Measurements from ENCODE around the gene MSRB1. TPM values are rescaled to one million over a fixed set of nuclear protein-coding genes. Genes with fewer than 3 reads are reported as not detected.

The MSRB1 gene
- polyA plus RNA-seq, 1 donor from 2014 or later: 6.0 TPM

GRCh38 chr16:1965396-1966001 lies 22.5 kb upstream of the MSRB1 start:
- H3F3A ChIP-seq (ENCODE audit: insufficient read depth, low read length, poor library complexity, severe bottlenecking): no peaks in the 10 kb centered on the region
- peaks cover 12% of the 10 kb centered on the region for H3K79me2 ChIP-seq (replicated peaks; ENCODE audit: insufficient read depth, low read length)
- peak overlapping the region; percentile 80 for H3K27ac ChIP-seq (ENCODE audit: low read length)
- H3K27me3 ChIP-seq (ENCODE audit: insufficient read depth, low read depth, low read length): no peaks in the 10 kb centered on the region
- H3K4me3 ChIP-seq (ENCODE audit: low read length): peak overlapping the region; percentile 88
- no peaks in the 10 kb centered on the region for H3K9me3 ChIP-seq (ENCODE audit: low read length)
- H3K36me3 ChIP-seq (ENCODE audit: insufficient read depth, low read length): no peaks in the 10 kb centered on the region
- H3K4me2 ChIP-seq (ENCODE audit: low read length): peak overlapping the region; percentile 80
- H3K9me2 ChIP-seq (ENCODE audit: insufficient read depth, low read length): no peaks in the 10 kb centered on the region
- peak overlapping the region; percentile 36 for H2AFZ ChIP-seq (ENCODE audit: low read depth, low read length)
- no peak for TF ChIP-seq TAF1 (IDR thresholded peaks at IDR 0.05; ENCODE audit: low read depth)
- TF ChIP-seq SMC3 (conservative IDR thresholded peaks at IDR 0.05; ENCODE audit: poor library complexity): no peak
- TF ChIP-seq EZH2 (IDR thresholded peaks at IDR 0.05; ENCODE audit: borderline replicate concordance, insufficient read depth, low read length, poor library complexity, severe bottlenecking): no peak
- no peak for TF ChIP-seq REST (IDR thresholded peaks at IDR 0.05; ENCODE audit: borderline replicate concordance)
- TF ChIP-seq MXI1 (conservative IDR thresholded peaks at IDR 0.05; ENCODE audit: poor library complexity, severe bottlenecking): no peak
- no peak for TF ChIP-seq RAD21 (conservative IDR thresholded peaks at IDR 0.05)
- TF ChIP-seq POLR2AphosphoS5 (IDR thresholded peaks at IDR 0.05): no peak
- TF ChIP-seq EP300 (conservative IDR thresholded peaks at IDR 0.05; ENCODE audit: poor library complexity, severe bottlenecking): no peak
- TF ChIP-seq, protein P1, sequence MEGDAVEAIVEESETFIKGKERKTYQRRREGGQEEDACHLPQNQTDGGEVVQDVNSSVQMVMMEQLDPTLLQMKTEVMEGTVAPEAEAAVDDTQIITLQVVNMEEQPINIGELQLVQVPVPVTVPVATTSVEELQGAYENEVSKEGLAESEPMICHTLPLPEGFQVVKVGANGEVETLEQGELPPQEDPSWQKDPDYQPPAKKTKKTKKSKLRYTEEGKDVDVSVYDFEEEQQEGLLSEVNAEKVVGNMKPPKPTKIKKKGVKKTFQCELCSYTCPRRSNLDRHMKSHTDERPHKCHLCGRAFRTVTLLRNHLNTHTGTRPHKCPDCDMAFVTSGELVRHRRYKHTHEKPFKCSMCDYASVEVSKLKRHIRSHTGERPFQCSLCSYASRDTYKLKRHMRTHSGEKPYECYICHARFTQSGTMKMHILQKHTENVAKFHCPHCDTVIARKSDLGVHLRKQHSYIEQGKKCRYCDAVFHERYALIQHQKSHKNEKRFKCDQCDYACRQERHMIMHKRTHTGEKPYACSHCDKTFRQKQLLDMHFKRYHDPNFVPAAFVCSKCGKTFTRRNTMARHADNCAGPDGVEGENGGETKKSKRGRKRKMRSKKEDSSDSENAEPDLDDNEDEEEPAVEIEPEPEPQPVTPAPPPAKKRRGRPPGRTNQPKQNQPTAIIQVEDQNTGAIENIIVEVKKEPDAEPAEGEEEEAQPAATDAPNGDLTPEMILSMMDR (IDR thresholded peaks at IDR 0.05; ENCODE audit: poor library complexity, severe bottlenecking): no peak
- peak overlapping the region; percentile 89 for H3K9ac ChIP-seq (ENCODE audit: low read length)
- no peaks in the 10 kb centered on the region for H4K20me1 ChIP-seq (ENCODE audit: insufficient read depth)

DNA sequence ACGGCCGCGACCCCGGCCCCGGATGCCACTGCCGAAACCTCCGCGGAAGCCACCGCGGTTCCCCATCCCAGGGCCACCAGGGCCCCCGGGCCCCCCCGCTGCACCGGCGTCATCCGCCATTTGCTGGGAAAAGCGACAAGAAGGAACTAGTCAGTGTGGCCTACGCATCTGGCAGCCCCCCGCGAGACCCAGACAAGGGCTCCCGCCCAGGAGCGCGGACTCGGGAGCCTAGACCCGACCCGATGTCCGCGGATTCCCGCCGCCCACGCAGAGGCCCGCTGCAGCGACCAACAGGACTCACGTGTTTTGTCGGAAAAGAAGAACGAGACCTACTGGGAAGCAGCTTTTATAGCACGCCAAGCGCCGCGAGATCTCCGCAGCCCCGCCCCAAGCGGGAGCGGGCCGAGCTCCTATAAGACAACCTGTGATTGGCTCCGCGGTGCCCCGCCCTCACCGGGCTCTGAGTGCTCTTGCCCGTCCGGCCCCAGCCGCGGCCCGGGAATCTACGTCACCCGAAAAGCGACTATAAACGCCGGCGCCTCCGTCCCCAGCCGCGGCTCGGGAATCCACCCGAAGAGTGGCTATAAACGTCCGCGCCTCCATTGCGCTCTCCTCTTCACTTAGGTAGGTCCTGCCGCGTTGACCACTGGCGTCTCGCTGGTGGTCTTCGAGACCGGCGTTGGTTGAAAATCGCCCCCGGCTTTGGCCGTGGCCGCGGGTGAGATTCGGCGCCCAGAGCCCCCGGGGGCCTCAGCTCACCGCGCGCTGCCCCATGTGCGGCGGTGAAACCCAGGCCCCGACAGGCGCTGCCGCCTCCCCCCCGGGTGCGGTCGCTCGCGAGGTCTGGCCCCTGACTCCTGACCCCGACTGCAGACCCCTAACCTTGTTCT lies 21.8 kb upstream of the MSRB1 start, which contains the start of gene RPS2:
RPS2 (minus strand) TSS at position 321 of the 890 bp plus-strand sequence; CDS start at position 120, 201 bp downstream.
- H3K4me3 ChIP-seq (ENCODE audit: low read length): peak within 1 kb of the TSS; percentile 88
- no peaks in the 10 kb centered on the region for H3K9me2 ChIP-seq (ENCODE audit: insufficient read depth, low read length)
- no peaks in the 10 kb centered on the region for H3K27me3 ChIP-seq (ENCODE audit: insufficient read depth, low read depth, low read length)
- H3K9ac ChIP-seq (ENCODE audit: low read length): peak within 1 kb of the TSS; percentile 89
- no peaks in the 10 kb centered on the region for H3F3A ChIP-seq (ENCODE audit: insufficient read depth, low read length, poor library complexity, severe bottlenecking)
- H3K36me3 ChIP-seq (ENCODE audit: insufficient read depth, low read length): no peaks in the 10 kb centered on the region
- H4K20me1 ChIP-seq (ENCODE audit: insufficient read depth): no peaks in the 10 kb centered on the region
- H3K9me3 ChIP-seq (ENCODE audit: low read length): no peaks in the 10 kb centered on the region
- H2AFZ ChIP-seq (ENCODE audit: low read depth, low read length): peak within 1 kb of the TSS; percentile 36
- TF ChIP-seq SMC3 (conservative IDR thresholded peaks at IDR 0.05; ENCODE audit: poor library complexity): no peak
- peak; percentile 58 for TF ChIP-seq EP300 (conservative IDR thresholded peaks at IDR 0.05; ENCODE audit: poor library complexity, severe bottlenecking)
- TF ChIP-seq POLR2AphosphoS5 (IDR thresholded peaks at IDR 0.05): peak; percentile 99
- TF ChIP-seq, protein P1 (IDR thresholded peaks at IDR 0.05; ENCODE audit: poor library complexity, severe bottlenecking): peak; percentile 37
- no peak for TF ChIP-seq RAD21 (conservative IDR thresholded peaks at IDR 0.05)
- TF ChIP-seq REST (IDR thresholded peaks at IDR 0.05; ENCODE audit: borderline replicate concordance): peak; percentile 98
- peak; percentile 96 for TF ChIP-seq MXI1 (conservative IDR thresholded peaks at IDR 0.05; ENCODE audit: poor library complexity, severe bottlenecking)
- peak; percentile 98 for TF ChIP-seq TAF1 (IDR thresholded peaks at IDR 0.05; ENCODE audit: low read depth)
- peak within 1 kb of the TSS; percentile 80 for H3K27ac ChIP-seq (ENCODE audit: low read length)
- H3K79me2 ChIP-seq (replicated peaks; ENCODE audit: insufficient read depth, low read length): peaks cover 15% of the 10 kb centered on the region
- peak within 1 kb of the TSS; percentile 94 for H3K4me2 ChIP-seq (ENCODE audit: low read length)

Measured in neural cell (in vitro differentiated cells).